Colonic mucosa (tissue), 4 donors: ENCODE results near the gene CYTIP. TPM values are rescaled to one million over a fixed set of nuclear protein-coding genes. Genes with fewer than 3 reads are reported as not detected.

Source experiments
- DNase-seq: peaks from one replicate; pipeline ENCODE4 v3.0.0-alpha.2; 2020
- H3K27ac ChIP-seq: fragments of 200-600 bp; one replicate; pipeline ENCODE4 v1.8.0; 2021
- H3K27me3 ChIP-seq: fragments of 200-600 bp; one replicate; pipeline ENCODE4 v1.8.0; 2021
- H3K36me3 ChIP-seq: fragments of 200-600 bp; one replicate; pipeline ENCODE4 v1.8.0; 2021
- H3K4me1 ChIP-seq: fragments of 200-600 bp; one replicate; pipeline ENCODE4 v1.8.0; 2021; ENCODE audit warnings: mild to moderate bottlenecking
- H3K4me3 ChIP-seq: fragments of 200-600 bp; one replicate; pipeline ENCODE4 v1.8.0; 2021
- H3K9ac ChIP-seq, 2 donors: one replicate each; pipeline ENCODE4 v1.7.0; 2013; ENCODE audit warnings: control low read depth in 2 of 2, low read depth in 2 of 2, low read length in 2 of 2
- H3K9me3 ChIP-seq: fragments of 200-600 bp; one replicate; pipeline ENCODE4 v1.8.0; 2021
- CTCF ChIP-seq: fragments of 200-600 bp; IDR thresholded peaks from one replicate; pipeline ENCODE4 v1.8.0; 2022; ENCODE audit warnings: antibody characterized with exemption, mild to moderate bottlenecking
- intact Hi-C: fragments of 100-400 bp; cut with DNase I; formaldehyde crosslinking; loops from one replicate; pipeline ENCODE4 v1.14.1; 2022
- total RNA-seq, 2 donors: library from RNA; stranded (reverse); fragmentation: NEBNext Ultra II Directional in 1 of 2; extraction: Animal tissue kit (Norgen Biotek cat#: 25700) in 1 of 2; gene quantifications; one replicate each; pipeline ENCODE4 v1.2.1, GENCODE V29; 2021
- donor health status: healthy.
- donor health status: DM: no; HTN: no; CAD: no.
- donor health status: DM: no; HTN: no; CAD: no.

Gene CYTIP
- total RNA-seq, 2 donors from 2014 or later, result 5.9 to 8.0 TPM

DNA sequence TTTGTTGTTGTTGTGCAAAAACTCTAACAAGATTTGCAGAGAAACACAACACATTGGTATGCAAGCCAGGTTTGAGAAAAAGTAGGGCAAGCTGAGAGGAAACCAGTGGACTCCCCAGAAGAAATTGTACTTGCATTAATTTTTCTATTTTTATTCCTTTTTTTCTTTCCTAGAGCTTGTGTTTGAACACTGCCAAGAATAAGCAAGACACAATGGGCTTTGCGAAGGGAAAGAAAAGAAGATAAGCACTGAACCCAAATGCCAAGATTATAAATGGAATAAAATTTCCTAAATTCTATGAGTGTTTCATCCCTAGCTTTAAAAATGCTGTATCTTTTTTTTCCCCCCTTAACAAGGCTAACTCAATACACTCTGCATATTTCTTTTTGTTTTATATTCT, 17.0 kb upstream of the CYTIP start:
- no peaks in the 10 kb centered on the region for H3K27me3 ChIP-seq
- no peaks in the 10 kb centered on the region for H3K4me1 ChIP-seq
- intact Hi-C loops, result no loop called here
- no peak for TF ChIP-seq CTCF
- no peaks in the 10 kb centered on the region for H3K9me3 ChIP-seq
- no peak for DNase-seq
- H3K9ac ChIP-seq, result no peak overlapping the region
- no peaks in the 10 kb centered on the region for H3K36me3 ChIP-seq
- H3K27ac ChIP-seq, result no peak overlapping the region
- no peak overlapping the region for H3K4me3 ChIP-seq

DNA sequence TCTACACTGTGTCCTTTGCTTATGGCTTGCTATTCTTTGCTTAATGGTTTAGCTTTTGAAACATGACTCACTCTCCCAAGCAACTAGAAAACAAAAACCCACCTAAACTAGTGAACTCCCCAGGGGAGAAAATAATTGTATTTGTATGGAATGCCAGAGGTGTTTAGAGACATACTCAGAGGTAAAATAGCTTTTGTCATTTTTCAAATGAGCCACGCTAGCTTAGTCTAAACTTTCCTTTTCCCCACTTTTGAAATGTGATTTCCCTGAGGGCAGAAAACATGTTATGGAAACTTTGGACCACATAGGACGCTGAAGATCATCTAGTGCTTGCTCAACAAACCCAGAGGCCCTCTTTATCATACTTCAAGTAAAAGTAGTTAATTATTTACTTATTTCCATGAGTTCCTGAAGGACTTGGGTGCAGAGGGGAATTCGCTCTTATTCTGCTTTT, 16.5 kb upstream of the CYTIP start:
- Histone ChIP-seq H3K27me3 (no peaks in the 10 kb centered on the region), H3K36me3 (no peaks in the 10 kb centered on the region), H3K4me3 (no peak overlapping the region), H3K27ac (no peak overlapping the region), H3K9me3 (no peaks in the 10 kb centered on the region), H3K9ac (no peak overlapping the region), H3K4me1 (no peaks in the 10 kb centered on the region)
- DNase-seq, result no peak
- TF ChIP-seq CTCF, result no peak
- intact Hi-C loops, result no loop called here

DNA sequence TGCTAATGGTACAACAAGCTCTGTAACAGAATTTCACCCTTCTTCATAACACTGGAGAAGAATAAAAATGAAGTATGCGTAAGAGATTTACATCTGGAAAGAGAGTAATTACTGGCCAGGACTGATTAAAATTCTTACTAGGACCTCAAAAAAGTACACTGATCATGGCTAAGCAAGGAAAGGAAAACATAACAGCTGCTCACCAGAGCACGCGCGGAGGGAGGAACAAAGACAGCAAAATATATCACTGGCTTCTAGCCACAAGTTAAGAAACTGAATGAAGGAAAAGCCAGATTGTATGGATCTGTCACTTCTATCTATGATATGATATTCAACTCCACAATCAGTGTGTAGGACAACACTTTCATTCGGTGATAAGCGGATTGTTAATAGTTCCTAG, 15.6 kb upstream of the CYTIP start:
- Histone ChIP-seq H3K4me3 (no peak overlapping the region), H3K27ac (no peak overlapping the region)
- intact Hi-C loops, result no loop called here

GRCh38 chr2:157447741-157448140, 3.9 kb upstream of the CYTIP start:
- Histone ChIP-seq H3K9ac (no peak overlapping the region), H3K4me3 (no peak overlapping the region), H3K36me3 (no peaks in the 10 kb centered on the region), H3K4me1 (no peaks in the 10 kb centered on the region), H3K27me3 (no peaks in the 10 kb centered on the region), H3K27ac (no peak overlapping the region), H3K9me3 (no peaks in the 10 kb centered on the region)
- TF ChIP-seq CTCF, result no peak
- no peak for DNase-seq
- intact Hi-C loops, result no loop called here

More for the DNA sequence above, 15.6 kb upstream of the CYTIP start:
- Histone ChIP-seq H3K36me3 (no peaks in the 10 kb centered on the region), H3K9me3 (no peaks in the 10 kb centered on the region), H3K27me3 (no peaks in the 10 kb centered on the region), H3K4me1 (no peaks in the 10 kb centered on the region), H3K9ac (no peak overlapping the region)
- no peak for TF ChIP-seq CTCF
- DNase-seq, result no peak

- Histone ChIP-seq H3K36me3 (no peaks in the 10 kb centered on the region), H3K4me3 (no peak overlapping the region), H3K27me3 (no peaks in the 10 kb centered on the region), H3K4me1 (no peaks in the 10 kb centered on the region), H3K9ac (no peak overlapping the region), H3K27ac (no peak overlapping the region), H3K9me3 (no peaks in the 10 kb centered on the region)
- intact Hi-C loops, result no loop called here
- no peak for DNase-seq
- TF ChIP-seq CTCF, result no peak
These were observed 3.1 kb upstream of the CYTIP start for GRCh38 chr2:157447031-157447430.

DNA sequence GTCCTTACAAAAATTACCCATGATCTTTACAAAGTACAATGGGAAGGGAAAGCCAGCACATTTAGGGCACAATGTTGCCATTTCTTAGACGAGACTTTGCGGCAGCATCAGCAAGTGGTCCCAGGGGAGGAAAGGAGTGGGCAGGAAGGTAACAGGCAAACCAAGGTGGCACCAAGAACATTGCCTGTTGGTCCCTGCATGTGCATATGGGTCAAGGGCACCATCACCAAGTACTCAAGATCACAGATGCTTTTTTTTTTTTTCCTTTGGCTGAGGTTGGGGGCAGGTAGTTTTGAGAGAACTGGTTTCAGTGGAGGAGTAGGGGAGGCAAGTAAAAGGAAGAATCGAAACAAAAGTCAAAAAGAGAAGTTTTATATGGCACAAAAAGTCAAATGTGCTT, 752 bp upstream of the CYTIP start:
- intact Hi-C loops, result no loop called here
- Histone ChIP-seq H3K4me3 (peak overlapping the region; percentile 1), H3K27ac (peak overlapping the region; percentile 62), H3K4me1 (no peaks in the 10 kb centered on the region), H3K27me3 (no peaks in the 10 kb centered on the region), H3K9me3 (no peaks in the 10 kb centered on the region), H3K36me3 (no peaks in the 10 kb centered on the region), H3K9ac (peak overlapping the region in 1 of 2 donors; percentile 32)
- no peak for TF ChIP-seq CTCF
- no peak for DNase-seq
